GM15510 (cell line): Measurements from ENCODE around the gene SVOP.

ENCODE experiments used
- POLR2A ChIP-seq: IDR thresholded peaks from 3 replicates; pipeline ENCODE4 v1.6.1; 2011; ENCODE audit warnings: borderline replicate concordance; ENCODE audit not compliant: insufficient read length; ENCODE audit errors: extremely low read depth

Gene SVOP

GRCh38 chr12:108928695-108929094, 92.2 kb downstream of the SVOP start:
- no peak for TF ChIP-seq POLR2A

- no peak for TF ChIP-seq POLR2A
Measured at GRCh38 chr12:108922918-108923317, 98.0 kb downstream of the SVOP start.

GRCh38 chr12:108921946-108922345, 98.9 kb downstream of the SVOP start:
- TF ChIP-seq POLR2A = no peak

- TF ChIP-seq POLR2A = no peak
Measured at GRCh38 chr12:108918960-108919642, 101.8 kb downstream of the SVOP start.

GRCh38 chr12:108918206-108918605, 102.7 kb downstream of the SVOP start:
- TF ChIP-seq POLR2A = no peak

- TF ChIP-seq POLR2A = no peak
Measured at GRCh38 chr12:108916336-108916735, 104.5 kb downstream of the SVOP start.

GRCh38 chr12:108915632-108916133, 105.2 kb downstream of the SVOP start:
- no peak for TF ChIP-seq POLR2A

- no peak for TF ChIP-seq POLR2A
Measured at GRCh38 chr12:108914121-108914531, 106.7 kb downstream of the SVOP start.

- no peak for TF ChIP-seq POLR2A
Measured at GRCh38 chr12:108912361-108912760, 108.5 kb downstream of the SVOP start.

GRCh38 chr12:108911915-108912314, 109.0 kb downstream of the SVOP start:
- no peak for TF ChIP-seq POLR2A

GRCh38 chr12:108910336-108910735, 110.5 kb downstream of the SVOP start:
- no peak for TF ChIP-seq POLR2A

GRCh38 chr12:108907839-108908351, 113.0 kb downstream of the SVOP start:
- TF ChIP-seq POLR2A = no peak

- no peak for TF ChIP-seq POLR2A
Measured at GRCh38 chr12:108906971-108907370, 113.9 kb downstream of the SVOP start.

- no peak for TF ChIP-seq POLR2A
Measured at GRCh38 chr12:108905725-108906124, 115.1 kb downstream of the SVOP start.

GRCh38 chr12:108899145-108899544, 121.7 kb downstream of the SVOP start:
- TF ChIP-seq POLR2A = no peak

- no peak for TF ChIP-seq POLR2A
Measured at GRCh38 chr12:108896817-108897216, 124.1 kb downstream of the SVOP start.
